ENCODE data around the gene CDC25C. TPM values are rescaled to one million over a fixed set of nuclear protein-coding genes. Genes with fewer than 3 reads are reported as not detected.

The CDC25C gene
- total and polyA plus RNA-seq, 2 of the 4 experiments (the other 2 are of a cell fraction): 7.3 to 8.2 TPM

DNA sequence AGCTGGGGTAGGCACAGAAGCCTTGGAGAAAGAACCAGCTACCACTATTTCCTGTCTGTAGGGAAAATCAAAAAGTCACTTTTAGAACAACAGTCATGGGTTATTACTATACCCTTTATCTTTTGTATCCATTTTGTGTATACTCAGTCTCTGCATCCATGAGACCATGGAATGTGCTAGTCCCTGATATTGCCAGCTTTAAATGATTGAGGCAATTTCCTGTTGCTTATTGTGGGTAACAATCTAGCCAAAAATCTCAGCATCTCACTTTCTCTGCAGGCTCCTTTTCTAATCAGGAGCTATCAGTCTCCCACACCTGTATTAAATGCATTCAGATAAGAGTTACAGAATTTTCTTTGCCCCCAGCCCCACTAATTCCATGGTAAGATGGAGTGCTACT lies 19.9 kb upstream of the CDC25C start:
- no peaks in the 10 kb centered on the region for H3K27me3 ChIP-seq (ENCODE audit: control insufficient read depth, insufficient read depth, low read length)
- H3K4me3 ChIP-seq (ENCODE audit: insufficient read depth, low read depth, low read length): no peak overlapping the region
- no peak for TF ChIP-seq CEBPB (IDR thresholded peaks at IDR 0.05; ENCODE audit: low read depth, low read length)
- no peak for TF ChIP-seq MAZ (IDR thresholded peaks at IDR 0.05; ENCODE audit: borderline replicate concordance, low read depth, low read length)
- no peak for TF ChIP-seq NFE2L2 (IDR thresholded peaks at IDR 0.05; ENCODE audit: low read depth, low read length)
- TF ChIP-seq FOS (IDR thresholded peaks at IDR 0.05; ENCODE audit: low read depth, low read length): no peak
- no peak for TF ChIP-seq USF2 (IDR thresholded peaks at IDR 0.05; ENCODE audit: low read depth, low read length)
- no peak for TF ChIP-seq ELK1 (IDR thresholded peaks at IDR 0.05; ENCODE audit: borderline replicate concordance, low read depth, low read length)
- no peak for TF ChIP-seq RAD21 (IDR thresholded peaks at IDR 0.05; ENCODE audit: low read length)
- no peak for TF ChIP-seq POLR2A (IDR thresholded peaks at IDR 0.05; ENCODE audit: low read depth, low read length)
- no peak for TF ChIP-seq CHD1 (IDR thresholded peaks at IDR 0.05; ENCODE audit: low read depth, low read length)
- TF ChIP-seq RFX5 (IDR thresholded peaks at IDR 0.05; ENCODE audit: low read depth, low read length): no peak
- H3K79me1 ChIP-seq (ENCODE audit: low read depth in 1 of 2, low read length in 2 of 2): peaks cover 6 to 34% of the 10 kb centered on the region in 2 experiments; a peak in 3 of 4 replicates
- peaks cover 2% of the 10 kb centered on the region; the same call in 1 of the 2 replicates for H3K4me1 ChIP-seq (ENCODE audit: control insufficient read depth, insufficient read depth, low read length)
- in situ Hi-C loops (cut with MboI; ENCODE audit: low sequenced_read_pairs): no loop called here
- peaks cover 4% of the 10 kb centered on the region for H3K9me3 ChIP-seq (ENCODE audit: control insufficient read depth, insufficient read depth, low read length)
- no peak for DNase-seq
- H2BK15ac ChIP-seq (ENCODE audit: low read depth, low read length): no peak overlapping the region
- H4K8ac ChIP-seq (ENCODE audit: low read depth in 2 of 2, low read length in 2 of 2): no peak overlapping the region
- H3K27ac ChIP-seq (ENCODE audit: insufficient read depth, low read length): no peak overlapping the region
- H3K9ac ChIP-seq (ENCODE audit: low read depth, low read length): no peak overlapping the region
- peaks cover 26% of the 10 kb centered on the region for H3K36me3 ChIP-seq (ENCODE audit: control insufficient read depth, insufficient read depth, low read length)
- no peak overlapping the region for H3K23ac ChIP-seq (ENCODE audit: low read depth, low read length)
- no peak overlapping the region for H2BK120ac ChIP-seq (ENCODE audit: low read depth, low read length)
- H4K91ac ChIP-seq (ENCODE audit: insufficient read depth, low read depth, low read length): no peak overlapping the region
- H3K18ac ChIP-seq (ENCODE audit: low read depth, low read length): no peak overlapping the region
- peaks cover 8% of the 10 kb centered on the region; the same call in 1 of the 2 replicates for H3K9me1 ChIP-seq (ENCODE audit: insufficient read depth, low read length)
- intact Hi-C loops (cut with micrococcal nuclease): no loop called here
- dilution Hi-C loops (cut with HindIII; ENCODE audit: low sequenced_read_pairs, unreplicated experiment): no loop called here
- H2AFZ ChIP-seq (replicated peaks; ENCODE audit: low read length, poor library complexity): no peak overlapping the region
- no peak overlapping the region for H3K4ac ChIP-seq (ENCODE audit: low read depth, low read length)
- H4K20me1 ChIP-seq (ENCODE audit: insufficient read depth, low read length): peaks cover 24% of the 10 kb centered on the region
- CTCF ChIA-PET: interaction anchor here (0.6 to 2.8 kb wide), 7 partner anchors 10 to 85 kb away, joined by 3 to 24 read pairs (median 6); partner anchors contain the start of gene FAM53C
- no TSS peak for BruUV-seq (replicated peaks)
- H2BK20ac ChIP-seq (ENCODE audit: low read depth, low read length): no peak overlapping the region
- ATAC-seq (ENCODE audit: low read depth): no peak
- no peak overlapping the region for H3K4me2 ChIP-seq (ENCODE audit: low read depth, low read length)
- no peak overlapping the region for H2AK5ac ChIP-seq (ENCODE audit: low read depth, low read length)
- no peak overlapping the region for H3K56ac ChIP-seq (ENCODE audit: extremely low read depth, insufficient read depth, low read length)
- no peak overlapping the region for H3K14ac ChIP-seq (replicated peaks; ENCODE audit: low read depth, low read length)
- peak overlapping the region; percentile 10 for H2BK5ac ChIP-seq (ENCODE audit: low read depth, low read length, poor library complexity, severe bottlenecking)
- POLR2A ChIA-PET (ENCODE audit: unreplicated experiment): interaction anchor here (1.0 kb wide), 1 partner anchor 13 kb away, joined by 5 read pairs; the partner anchor contains the start of gene FAM53C
- H2AK9ac ChIP-seq (replicated peaks; ENCODE audit: low read depth, low read length, poor library complexity): no peak overlapping the region
- no peak overlapping the region for H4K5ac ChIP-seq (ENCODE audit: low read depth, low read length)

Data from IMR-90 (cell line).